ENCODE measurements around the gene ADRM1.

ADRM1 gene

GRCh38 chr20:62314711-62315302 is 12.0 kb downstream of the ADRM1 start:
- no peak overlapping the region for H2AFZ ChIP-seq (ENCODE audit: low read depth)
- H3K4me2 ChIP-seq = no peak overlapping the region
- H3K27ac ChIP-seq = no peak overlapping the region
- H4K20me1 ChIP-seq (ENCODE audit: insufficient read depth) = no peaks in the 10 kb centered on the region
- H3K9ac ChIP-seq = no peak overlapping the region
- H3K79me2 ChIP-seq (ENCODE audit: insufficient read depth, low read depth) = no peaks in the 10 kb centered on the region
- no peaks in the 10 kb centered on the region for H3K4me1 ChIP-seq (ENCODE audit: low read depth, poor library complexity, severe bottlenecking)
- no peaks in the 10 kb centered on the region; the same call in 1 of the 2 replicates for H3K36me3 ChIP-seq (ENCODE audit: insufficient read depth)
- no peak overlapping the region for H3K4me3 ChIP-seq (IDR thresholded peaks at IDR 0.05; ENCODE audit: insufficient read depth, low read depth, low read length)
- no peaks in the 10 kb centered on the region for H3K27me3 ChIP-seq (ENCODE audit: insufficient read depth, low read depth)
- TF ChIP-seq, protein P1, sequence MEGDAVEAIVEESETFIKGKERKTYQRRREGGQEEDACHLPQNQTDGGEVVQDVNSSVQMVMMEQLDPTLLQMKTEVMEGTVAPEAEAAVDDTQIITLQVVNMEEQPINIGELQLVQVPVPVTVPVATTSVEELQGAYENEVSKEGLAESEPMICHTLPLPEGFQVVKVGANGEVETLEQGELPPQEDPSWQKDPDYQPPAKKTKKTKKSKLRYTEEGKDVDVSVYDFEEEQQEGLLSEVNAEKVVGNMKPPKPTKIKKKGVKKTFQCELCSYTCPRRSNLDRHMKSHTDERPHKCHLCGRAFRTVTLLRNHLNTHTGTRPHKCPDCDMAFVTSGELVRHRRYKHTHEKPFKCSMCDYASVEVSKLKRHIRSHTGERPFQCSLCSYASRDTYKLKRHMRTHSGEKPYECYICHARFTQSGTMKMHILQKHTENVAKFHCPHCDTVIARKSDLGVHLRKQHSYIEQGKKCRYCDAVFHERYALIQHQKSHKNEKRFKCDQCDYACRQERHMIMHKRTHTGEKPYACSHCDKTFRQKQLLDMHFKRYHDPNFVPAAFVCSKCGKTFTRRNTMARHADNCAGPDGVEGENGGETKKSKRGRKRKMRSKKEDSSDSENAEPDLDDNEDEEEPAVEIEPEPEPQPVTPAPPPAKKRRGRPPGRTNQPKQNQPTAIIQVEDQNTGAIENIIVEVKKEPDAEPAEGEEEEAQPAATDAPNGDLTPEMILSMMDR (conservative IDR thresholded peaks at IDR 0.05; ENCODE audit: low read depth, low read length) = no peak

DNA sequence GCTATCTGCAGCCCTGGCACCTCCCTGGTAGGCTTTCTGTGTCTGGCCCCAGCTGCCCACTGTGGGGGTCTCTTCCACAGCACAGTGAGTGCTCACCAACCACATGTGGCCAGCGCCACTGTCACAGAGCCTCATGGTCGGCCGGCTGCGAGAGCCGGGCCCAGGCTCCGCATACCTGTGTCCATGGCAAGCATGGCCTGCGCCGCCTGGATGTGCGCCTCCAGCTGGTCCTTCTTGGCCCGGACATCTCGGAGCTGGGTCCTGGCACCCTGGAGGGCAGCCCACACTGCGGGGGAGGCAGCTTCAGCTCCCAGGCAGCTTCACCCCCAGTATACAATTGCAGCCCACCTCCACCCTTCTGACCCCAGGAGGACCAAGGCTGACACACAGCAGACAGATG is 13.0 kb downstream of the ADRM1 start:
- TF ChIP-seq, protein P1 (conservative IDR thresholded peaks at IDR 0.05; ENCODE audit: low read depth, low read length) = no peak
- Histone ChIP-seq H2AFZ (ENCODE audit: low read depth) (no peak overlapping the region), H3K79me2 (ENCODE audit: insufficient read depth, low read depth) (no peaks in the 10 kb centered on the region), H3K4me1 (ENCODE audit: low read depth, poor library complexity, severe bottlenecking) (no peaks in the 10 kb centered on the region), H3K9ac (no peak overlapping the region), H4K20me1 (ENCODE audit: insufficient read depth) (no peaks in the 10 kb centered on the region), H3K27ac (no peak overlapping the region), H3K4me2 (no peak overlapping the region), H3K27me3 (ENCODE audit: insufficient read depth, low read depth) (no peaks in the 10 kb centered on the region), H3K4me3 (IDR thresholded peaks at IDR 0.05; ENCODE audit: insufficient read depth, low read depth, low read length) (no peak overlapping the region), H3K36me3 (ENCODE audit: insufficient read depth) (no peaks in the 10 kb centered on the region; the same call in 1 of the 2 replicates)

GRCh38 chr20:62316331-62317166 is 13.8 kb downstream of the ADRM1 start:
- no peak overlapping the region for H3K27ac ChIP-seq
- no peaks in the 10 kb centered on the region for H3K4me1 ChIP-seq (ENCODE audit: low read depth, poor library complexity, severe bottlenecking)
- no peaks in the 10 kb centered on the region for H4K20me1 ChIP-seq (ENCODE audit: insufficient read depth)
- no peak overlapping the region for H2AFZ ChIP-seq (ENCODE audit: low read depth)
- no peaks in the 10 kb centered on the region for H3K79me2 ChIP-seq (ENCODE audit: insufficient read depth, low read depth)
- H3K36me3 ChIP-seq (ENCODE audit: insufficient read depth) = no peaks in the 10 kb centered on the region; the same call in 1 of the 2 replicates
- H3K4me3 ChIP-seq (IDR thresholded peaks at IDR 0.05; ENCODE audit: insufficient read depth, low read depth, low read length) = no peak overlapping the region
- no peak overlapping the region for H3K4me2 ChIP-seq
- no peak overlapping the region for H3K9ac ChIP-seq
- no peaks in the 10 kb centered on the region for H3K27me3 ChIP-seq (ENCODE audit: insufficient read depth, low read depth)
- TF ChIP-seq, protein P1 (conservative IDR thresholded peaks at IDR 0.05; ENCODE audit: low read depth, low read length) = no peak

GRCh38 chr20:62317167-62317655 is 14.4 kb downstream of the ADRM1 start:
- TF ChIP-seq, protein P1 (conservative IDR thresholded peaks at IDR 0.05; ENCODE audit: low read depth, low read length) = no peak
- Histone ChIP-seq H3K4me2 (no peak overlapping the region), H3K4me3 (IDR thresholded peaks at IDR 0.05; ENCODE audit: insufficient read depth, low read depth, low read length) (no peak overlapping the region), H2AFZ (ENCODE audit: low read depth) (no peak overlapping the region), H3K9ac (no peak overlapping the region), H3K27ac (no peak overlapping the region), H3K79me2 (ENCODE audit: insufficient read depth, low read depth) (no peaks in the 10 kb centered on the region), H3K4me1 (ENCODE audit: low read depth, poor library complexity, severe bottlenecking) (peaks cover 5% of the 10 kb centered on the region), H3K36me3 (ENCODE audit: insufficient read depth) (no peaks in the 10 kb centered on the region; the same call in 1 of the 2 replicates), H3K27me3 (ENCODE audit: insufficient read depth, low read depth) (no peaks in the 10 kb centered on the region), H4K20me1 (ENCODE audit: insufficient read depth) (no peaks in the 10 kb centered on the region)

Measured in KMS-11 (cell line).